H1 (cell line): ENCODE results near the gene SLC15A2.

ENCODE experiments used
- HDAC2 ChIP-seq, 2 experiments: fragments of 300-600 bp in 1 of 2; sonication (generic) in 1 of 2; IDR thresholded peaks; 2 replicates each; pipeline ENCODE4 v1.6.1; 2011 to 2012; ENCODE audit warnings: low read depth in 2 of 2, low read length in 2 of 2, mild to moderate bottlenecking in 2 of 2, moderate library complexity in 2 of 2, borderline replicate concordance in 1 of 2, inconsistent platforms in 1 of 2
- HDAC6 ChIP-seq: IDR thresholded peaks from one replicate; pipeline ENCODE4 v1.7.1; 2012; ENCODE audit warnings: low read depth, mild to moderate bottlenecking, inconsistent platforms, low read length, moderate library complexity
- SUZ12 ChIP-seq: fragments of 200-600 bp; sonication (generic); IDR thresholded peaks from 2 replicates; pipeline ENCODE4 v1.6.1; 2012; ENCODE audit warnings: mild to moderate bottlenecking, inconsistent platforms, low read length, moderate library complexity, mixed read lengths
- TF ChIP-seq, protein P1 (sequence below), 3 experiments: IDR thresholded peaks; 1 replicate in 2 of 3; 2 replicates in 1 of 3; pipeline versions ENCODE4 v1.5.1 to v1.6.1; 2011; ENCODE audit warnings: low read length in 3 of 3, mild to moderate bottlenecking in 3 of 3, inconsistent platforms in 2 of 3, low read depth in 1 of 3, moderate library complexity in 1 of 3; ENCODE audit not compliant: insufficient read depth in 1 of 3; ENCODE audit errors: control extremely low read depth in 1 of 3

DNA sequence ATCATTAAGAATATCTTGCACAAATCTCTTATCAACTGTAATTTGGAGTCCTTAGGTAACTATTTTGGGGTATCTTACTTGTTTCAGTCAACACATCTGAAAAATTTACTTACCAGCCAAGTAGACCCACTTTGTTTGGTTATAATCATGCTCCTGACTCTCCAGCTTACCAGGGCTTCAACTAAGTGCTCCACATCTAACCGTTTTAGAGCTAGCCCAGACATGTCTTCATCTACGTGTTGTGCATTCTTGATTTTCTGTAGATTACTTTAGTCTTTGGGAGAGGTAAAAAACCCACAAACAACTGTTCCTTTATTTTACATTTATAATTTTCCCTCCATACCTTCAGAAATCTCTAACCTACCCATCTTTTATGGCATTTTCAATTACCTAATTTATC is 41.9 kb upstream of the SLC15A2 start:
- TF ChIP-seq SUZ12 (no peak), HDAC6 (no peak), HDAC2 (IDR thresholded peaks at IDR 0.05; ENCODE audit: borderline replicate concordance in 1 of 2, low read depth in 2 of 2, low read length in 2 of 2) (no peak)
- TF ChIP-seq, protein P1, sequence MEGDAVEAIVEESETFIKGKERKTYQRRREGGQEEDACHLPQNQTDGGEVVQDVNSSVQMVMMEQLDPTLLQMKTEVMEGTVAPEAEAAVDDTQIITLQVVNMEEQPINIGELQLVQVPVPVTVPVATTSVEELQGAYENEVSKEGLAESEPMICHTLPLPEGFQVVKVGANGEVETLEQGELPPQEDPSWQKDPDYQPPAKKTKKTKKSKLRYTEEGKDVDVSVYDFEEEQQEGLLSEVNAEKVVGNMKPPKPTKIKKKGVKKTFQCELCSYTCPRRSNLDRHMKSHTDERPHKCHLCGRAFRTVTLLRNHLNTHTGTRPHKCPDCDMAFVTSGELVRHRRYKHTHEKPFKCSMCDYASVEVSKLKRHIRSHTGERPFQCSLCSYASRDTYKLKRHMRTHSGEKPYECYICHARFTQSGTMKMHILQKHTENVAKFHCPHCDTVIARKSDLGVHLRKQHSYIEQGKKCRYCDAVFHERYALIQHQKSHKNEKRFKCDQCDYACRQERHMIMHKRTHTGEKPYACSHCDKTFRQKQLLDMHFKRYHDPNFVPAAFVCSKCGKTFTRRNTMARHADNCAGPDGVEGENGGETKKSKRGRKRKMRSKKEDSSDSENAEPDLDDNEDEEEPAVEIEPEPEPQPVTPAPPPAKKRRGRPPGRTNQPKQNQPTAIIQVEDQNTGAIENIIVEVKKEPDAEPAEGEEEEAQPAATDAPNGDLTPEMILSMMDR (IDR thresholded peaks at IDR 0.05; ENCODE audit: control extremely low read depth in 1 of 3, insufficient read depth in 1 of 3, low read depth in 1 of 3, low read length in 3 of 3): no peak
